GM23248 (cell line): Measurements from ENCODE around the gene SEC14L1. TPM values are rescaled to one million over a fixed set of nuclear protein-coding genes. Genes with fewer than 3 reads are reported as not detected.

Experiments
- DNase-seq: peaks from one replicate; pipeline ENCODE4 v3.0.0-alpha.2; 2015
- H2AFZ ChIP-seq: fragments of 200-600 bp; sonication (generic); 2 replicates; pipeline ENCODE4 v1.6.1; 2016; ENCODE audit warnings: antibody characterized with exemption
- H3F3A ChIP-seq: fragments of 200-600 bp; sonication (generic); 2 replicates; pipeline ENCODE4 v1.6.1; 2016; ENCODE audit warnings: mild to moderate bottlenecking, antibody characterized with exemption, mixed run types; ENCODE audit not compliant: insufficient read depth
- H3K27ac ChIP-seq: fragments of 200-600 bp; sonication (generic); 2 replicates; pipeline ENCODE4 v1.5.1; 2016; ENCODE audit warnings: mild to moderate bottlenecking
- H3K27me3 ChIP-seq: fragments of 200-600 bp; sonication (generic); replicated peaks from 2 replicates; pipeline ENCODE4 v1.6.1; 2016; ENCODE audit warnings: mild to moderate bottlenecking; ENCODE audit not compliant: insufficient read depth
- H3K36me3 ChIP-seq: fragments of 200-600 bp; sonication (generic); 2 replicates; pipeline ENCODE4 v1.6.1; 2016; ENCODE audit warnings: low read depth, mild to moderate bottlenecking
- H3K4me1 ChIP-seq: fragments of 200-600 bp; sonication (generic); 2 replicates; pipeline ENCODE4 v1.6.1; 2016; ENCODE audit warnings: mild to moderate bottlenecking; ENCODE audit not compliant: insufficient read depth
- H3K4me2 ChIP-seq: fragments of 200-600 bp; sonication (generic); one replicate; pipeline ENCODE4 v1.6.1; 2016; ENCODE audit warnings: mild to moderate bottlenecking; ENCODE audit not compliant: unreplicated experiment
- H3K4me3 ChIP-seq: fragments of 200-600 bp; sonication (generic); 2 replicates; pipeline ENCODE4 v1.5.1; 2016; ENCODE audit warnings: mild to moderate bottlenecking
- H3K79me2 ChIP-seq: fragments of 200-600 bp; sonication (generic); 2 replicates; pipeline ENCODE4 v1.6.1; 2016; ENCODE audit warnings: mild to moderate bottlenecking; ENCODE audit not compliant: insufficient read depth
- H3K9ac ChIP-seq: fragments of 200-600 bp; sonication (generic); 2 replicates; pipeline ENCODE4 v1.6.1; 2016; ENCODE audit warnings: mild to moderate bottlenecking
- H3K9me2 ChIP-seq: fragments of 200-600 bp; sonication (generic); 2 replicates; pipeline ENCODE4 v1.6.1; 2016; ENCODE audit warnings: mixed run types, mild to moderate bottlenecking, moderate library complexity; ENCODE audit not compliant: insufficient read depth
- H3K9me3 ChIP-seq: fragments of 200-600 bp; sonication (generic); one replicate; pipeline ENCODE4 v1.6.1; 2017; ENCODE audit warnings: low read depth
- H4K20me1 ChIP-seq: fragments of 200-600 bp; sonication (generic); 2 replicates; pipeline ENCODE4 v1.6.0; 2016; ENCODE audit not compliant: insufficient read depth
- EZH2 ChIP-seq: fragments of 200-600 bp; sonication (generic); IDR thresholded peaks from 2 replicates; pipeline ENCODE4 v1.6.1; 2018; ENCODE audit warnings: antibody characterized with exemption, mild to moderate bottlenecking; ENCODE audit not compliant: insufficient read depth, poor library complexity, severe bottlenecking
- EZH2phosphoT487 ChIP-seq: fragments of 200-600 bp; sonication (generic); IDR thresholded peaks from 2 replicates; pipeline ENCODE4 v1.6.1; 2018; ENCODE audit warnings: antibody characterized with exemption, moderate library complexity, mild to moderate bottlenecking, low read depth; ENCODE audit not compliant: insufficient read depth
- WGBS, 2 experiments: methylation state at CpG; one replicate each; pipeline ENCODE4 v1.1.6; 2015 to 2017; ENCODE audit warnings: low lambda C conversion rate in 2 of 2, low coverage in 1 of 2; ENCODE audit errors: missing lambda C conversion rate in 2 of 2; 5-methylcytosine and 5-hydroxymethylcytosine counted together
- in situ Hi-C: fragments of 300-500 bp; cut with MboI; formaldehyde crosslinking; loops from 2 replicates; pipeline ENCODE4 v1.15.0; 2020
- polyA plus RNA-seq: library from polyadenylated mRNA; unstranded; fragments of >200 nt; fragmentation: Nextera tagmentation; extraction: Ambion mirVana; gene quantifications from 2 replicates; pipeline ENCODE4 v1.2.1, GENCODE V29; 2016
- total RNA-seq: library from RNA; depleted of rRNA; stranded (reverse); fragments of >200 nt; shearing (Covaris generic); gene quantifications from 2 replicates; pipeline ENCODE4 v1.2.3, GENCODE V29; 2014

Gene SEC14L1
- total and polyA plus RNA-seq, 2 experiments from 2014 or later = 24.4 to 26.8 TPM

- in situ Hi-C loops = no loop called here
- no peak overlapping the region for H2AFZ ChIP-seq
- H3K4me1 ChIP-seq = peaks cover 2% of the 10 kb centered on the region; the same call in 1 of the 2 replicates
- H3K9me2 ChIP-seq = no peaks in the 10 kb centered on the region
- no peaks in the 10 kb centered on the region for H3F3A ChIP-seq
- no peak overlapping the region for H3K4me3 ChIP-seq
- H3K27ac ChIP-seq = no peak overlapping the region
- DNase-seq = no peak
- H4K20me1 ChIP-seq = no peaks in the 10 kb centered on the region
- no peak overlapping the region for H3K9ac ChIP-seq
- 94 to 96% methylated on average over 17 of the region's 17 CpGs for WGBS, 2 experiments
- peaks cover 36% of the 10 kb centered on the region for H3K36me3 ChIP-seq
- no peaks in the 10 kb centered on the region for H3K79me2 ChIP-seq
- no peak for TF ChIP-seq EZH2
- no peak for TF ChIP-seq EZH2phosphoT487
- H3K4me2 ChIP-seq = no peak overlapping the region
- H3K9me3 ChIP-seq = no peaks in the 10 kb centered on the region
- no peaks in the 10 kb centered on the region for H3K27me3 ChIP-seq
Measured at GRCh38 chr17:77213778-77214132, 73.0 kb downstream of the SEC14L1 start.

- TF ChIP-seq EZH2phosphoT487 = no peak
- TF ChIP-seq EZH2 = no peak
- Histone ChIP-seq H3K9me2 (no peaks in the 10 kb centered on the region), H3K27ac (no peak overlapping the region), H2AFZ (no peak overlapping the region), H3K9me3 (no peaks in the 10 kb centered on the region), H3K36me3 (peaks cover 39% of the 10 kb centered on the region), H3K4me2 (no peak overlapping the region), H3K27me3 (no peaks in the 10 kb centered on the region), H3K4me3 (no peak overlapping the region), H3K79me2 (no peaks in the 10 kb centered on the region), H3K9ac (no peak overlapping the region), H3F3A (no peaks in the 10 kb centered on the region), H4K20me1 (no peaks in the 10 kb centered on the region), H3K4me1 (no peaks in the 10 kb centered on the region)
- in situ Hi-C loops = no loop called here
- no peak for DNase-seq
- 94 to 95% methylated on average over 11 to 12 of the region's 12 CpGs for WGBS, 2 experiments
Measured at GRCh38 chr17:77214328-77214727, 73.6 kb downstream of the SEC14L1 start.

- DNase-seq = peak; percentile 54
- no peak overlapping the region for H3K27ac ChIP-seq
- no peaks in the 10 kb centered on the region for H3F3A ChIP-seq
- no peaks in the 10 kb centered on the region for H3K79me2 ChIP-seq
- TF ChIP-seq EZH2phosphoT487 = no peak
- TF ChIP-seq EZH2 = no peak
- H3K36me3 ChIP-seq = peaks cover 35% of the 10 kb centered on the region
- no peaks in the 10 kb centered on the region for H3K27me3 ChIP-seq
- H3K4me3 ChIP-seq = no peak overlapping the region
- 82 to 83% methylated on average over 11 of the region's 11 CpGs for WGBS, 2 experiments
- H4K20me1 ChIP-seq = no peaks in the 10 kb centered on the region
- H3K9me2 ChIP-seq = no peaks in the 10 kb centered on the region
- H3K9ac ChIP-seq = no peak overlapping the region
- no peaks in the 10 kb centered on the region for H3K9me3 ChIP-seq
- in situ Hi-C loops = no loop called here
- H3K4me2 ChIP-seq = no peak overlapping the region
- no peak overlapping the region for H2AFZ ChIP-seq
- no peaks in the 10 kb centered on the region for H3K4me1 ChIP-seq
Measured at GRCh38 chr17:77214743-77215142, 74.0 kb downstream of the SEC14L1 start.

DNA sequence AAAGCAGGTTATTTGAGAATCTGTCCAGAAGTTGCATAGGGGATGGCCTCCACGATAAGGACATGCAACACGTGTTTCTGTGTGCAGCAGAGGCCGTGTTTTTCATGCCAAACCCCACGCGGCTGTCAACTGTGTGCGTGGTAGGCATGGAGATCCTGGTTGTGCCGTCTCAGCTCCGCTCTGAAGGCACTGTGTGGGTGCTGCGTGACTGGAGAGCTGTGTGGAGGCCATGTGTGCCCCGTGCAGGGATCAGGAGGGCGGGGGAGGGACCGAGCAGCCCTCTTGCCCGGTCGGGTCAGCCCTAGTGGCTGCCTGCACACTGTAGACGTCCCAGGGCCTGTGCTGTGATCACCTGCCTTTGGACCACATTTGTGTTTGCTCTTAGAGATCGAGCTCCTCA is 74.5 kb downstream of the SEC14L1 start:
- TF ChIP-seq EZH2 = no peak
- TF ChIP-seq EZH2phosphoT487 = no peak
- no peak overlapping the region for H3K27ac ChIP-seq
- no peak for DNase-seq
- no peaks in the 10 kb centered on the region for H4K20me1 ChIP-seq
- H3K4me1 ChIP-seq = no peaks in the 10 kb centered on the region
- no peak overlapping the region for H2AFZ ChIP-seq
- no peak overlapping the region for H3K4me3 ChIP-seq
- no peaks in the 10 kb centered on the region for H3K27me3 ChIP-seq
- H3K9me2 ChIP-seq = no peaks in the 10 kb centered on the region
- peaks cover 29% of the 10 kb centered on the region for H3K36me3 ChIP-seq
- no peak overlapping the region for H3K4me2 ChIP-seq
- 83 to 85% methylated on average over 15 to 16 of the region's 16 CpGs for WGBS, 2 experiments
- H3K79me2 ChIP-seq = no peaks in the 10 kb centered on the region
- in situ Hi-C loops = no loop called here
- H3K9ac ChIP-seq = no peak overlapping the region
- no peaks in the 10 kb centered on the region for H3K9me3 ChIP-seq
- H3F3A ChIP-seq = no peaks in the 10 kb centered on the region

- in situ Hi-C loops = no loop called here
- peaks cover under 1% of the 10 kb centered on the region; the same call in 1 of the 2 replicates for H3F3A ChIP-seq
- 61% methylated on average over 5 of the region's 5 CpGs for WGBS, 2 experiments
- H4K20me1 ChIP-seq = no peaks in the 10 kb centered on the region
- no peak overlapping the region for H3K4me3 ChIP-seq
- no peaks in the 10 kb centered on the region for H3K9me2 ChIP-seq
- H3K27me3 ChIP-seq = no peaks in the 10 kb centered on the region
- H3K4me2 ChIP-seq = no peak overlapping the region
- H3K79me2 ChIP-seq = no peaks in the 10 kb centered on the region
- no peaks in the 10 kb centered on the region for H3K9me3 ChIP-seq
- no peak overlapping the region for H2AFZ ChIP-seq
- H3K27ac ChIP-seq = no peak overlapping the region
- no peak for DNase-seq
- H3K36me3 ChIP-seq = peaks cover 29% of the 10 kb centered on the region
- TF ChIP-seq EZH2 (no peak), EZH2phosphoT487 (no peak)
- no peak overlapping the region for H3K9ac ChIP-seq
- no peaks in the 10 kb centered on the region for H3K4me1 ChIP-seq
Measured at GRCh38 chr17:77216486-77216885, 75.7 kb downstream of the SEC14L1 start.
